ENCODE results near the gene ZNF841.
"Not testable (repeated sequence)": the region's sequence is repeated elsewhere in the genome, so short reads cannot be mapped to it uniquely, and the experiment has no call there.

The ZNF841 gene

DNA sequence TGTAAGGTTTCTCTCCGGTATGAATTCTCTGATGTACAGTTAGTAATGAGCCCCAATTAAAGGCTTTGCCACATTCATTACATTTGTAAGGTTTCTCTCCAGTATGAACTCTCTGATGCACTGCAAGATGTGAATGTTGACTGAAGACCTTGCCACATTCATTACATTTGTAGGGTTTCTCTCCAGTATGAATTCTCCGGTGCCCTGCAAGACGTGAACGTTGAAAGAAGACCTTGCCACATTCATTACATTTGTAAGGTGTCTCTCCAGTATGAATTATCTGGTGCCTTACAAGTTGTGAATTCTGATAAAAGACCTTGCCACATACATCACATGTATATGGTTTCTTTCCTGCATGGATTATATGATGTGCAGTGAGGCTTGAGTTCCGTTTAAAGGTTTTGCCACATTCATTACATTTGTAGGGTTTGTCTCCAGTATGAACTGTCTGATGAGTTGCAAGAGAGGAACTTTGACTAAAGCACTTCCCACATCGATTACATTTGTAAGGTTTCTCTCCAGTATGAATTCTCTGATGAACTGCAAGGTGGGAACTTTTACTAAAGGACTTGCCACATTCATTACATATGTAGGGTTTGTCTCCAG, 29.2 kb downstream of the ZNF841 start:
- no peak overlapping the region for H3K27ac ChIP-seq
- no peak for TF ChIP-seq CTCF (conservative IDR thresholded peaks at IDR 0.05)
- no peak for TF ChIP-seq ZFX (IDR thresholded peaks at IDR 0.05)

DNA sequence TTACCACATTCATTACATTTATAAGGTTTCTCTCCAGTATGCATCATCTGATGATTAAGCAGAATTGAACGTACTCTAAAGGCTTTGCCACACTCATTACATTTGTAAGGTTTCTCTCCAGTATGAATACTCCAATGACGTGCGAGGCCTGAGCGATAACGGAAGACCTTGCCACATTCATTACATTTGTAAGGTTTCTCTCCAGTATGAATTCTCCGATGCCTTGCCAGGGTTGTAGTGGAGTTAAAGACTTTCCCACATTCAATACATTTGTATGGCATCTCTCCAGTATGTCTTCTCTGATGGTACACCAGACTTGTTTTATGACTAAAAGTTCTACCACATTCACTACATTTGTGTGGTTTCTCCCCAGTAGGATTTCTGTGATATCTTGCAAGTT, 30.2 kb downstream of the ZNF841 start:
- TF ChIP-seq ZFX (IDR thresholded peaks at IDR 0.05) = no peak
- TF ChIP-seq CTCF (conservative IDR thresholded peaks at IDR 0.05) = no peak
- H3K27ac ChIP-seq = no peak overlapping the region

DNA sequence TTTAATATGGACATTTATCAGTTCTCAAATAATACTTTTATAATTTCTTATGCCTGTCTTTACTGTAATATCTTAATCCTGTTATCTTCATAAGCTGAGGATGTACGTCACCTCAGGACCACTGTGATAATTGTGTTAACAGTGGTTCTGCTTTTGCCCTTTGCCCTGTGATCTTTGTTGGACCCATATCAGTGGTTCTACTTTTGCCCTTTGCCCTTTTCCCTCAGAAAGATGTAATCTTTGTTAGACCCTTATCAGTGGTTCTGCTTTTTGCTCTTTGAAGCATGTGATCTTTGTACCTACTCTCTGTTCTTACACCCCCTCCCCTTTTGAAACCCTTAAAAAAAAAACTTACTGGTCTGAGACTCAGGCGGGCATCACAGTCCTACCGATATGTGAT, 39.1 kb downstream of the ZNF841 start:
- H3K27ac ChIP-seq = not testable (repeated sequence)

DNA sequence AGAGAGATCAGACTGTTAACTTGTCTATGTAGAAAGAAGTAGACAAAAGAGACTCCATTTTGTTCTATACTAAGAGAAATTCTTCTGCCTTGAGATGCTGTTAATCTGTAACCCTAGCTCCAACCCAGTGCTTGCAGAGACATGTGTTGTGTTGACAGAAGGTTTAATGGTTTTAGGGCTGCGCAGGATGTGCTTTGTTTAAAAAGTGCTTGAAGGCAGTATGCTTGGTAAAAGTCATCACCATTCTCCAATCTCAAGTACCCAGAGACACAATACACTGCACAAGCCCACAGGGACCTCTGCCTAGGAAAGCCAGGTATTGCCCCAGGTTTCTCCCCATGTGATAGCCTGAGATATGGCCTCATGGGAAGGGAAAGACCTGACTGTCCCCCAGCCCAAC, 43.8 kb downstream of the ZNF841 start:
- H3K27ac ChIP-seq = not testable (repeated sequence)

DNA sequence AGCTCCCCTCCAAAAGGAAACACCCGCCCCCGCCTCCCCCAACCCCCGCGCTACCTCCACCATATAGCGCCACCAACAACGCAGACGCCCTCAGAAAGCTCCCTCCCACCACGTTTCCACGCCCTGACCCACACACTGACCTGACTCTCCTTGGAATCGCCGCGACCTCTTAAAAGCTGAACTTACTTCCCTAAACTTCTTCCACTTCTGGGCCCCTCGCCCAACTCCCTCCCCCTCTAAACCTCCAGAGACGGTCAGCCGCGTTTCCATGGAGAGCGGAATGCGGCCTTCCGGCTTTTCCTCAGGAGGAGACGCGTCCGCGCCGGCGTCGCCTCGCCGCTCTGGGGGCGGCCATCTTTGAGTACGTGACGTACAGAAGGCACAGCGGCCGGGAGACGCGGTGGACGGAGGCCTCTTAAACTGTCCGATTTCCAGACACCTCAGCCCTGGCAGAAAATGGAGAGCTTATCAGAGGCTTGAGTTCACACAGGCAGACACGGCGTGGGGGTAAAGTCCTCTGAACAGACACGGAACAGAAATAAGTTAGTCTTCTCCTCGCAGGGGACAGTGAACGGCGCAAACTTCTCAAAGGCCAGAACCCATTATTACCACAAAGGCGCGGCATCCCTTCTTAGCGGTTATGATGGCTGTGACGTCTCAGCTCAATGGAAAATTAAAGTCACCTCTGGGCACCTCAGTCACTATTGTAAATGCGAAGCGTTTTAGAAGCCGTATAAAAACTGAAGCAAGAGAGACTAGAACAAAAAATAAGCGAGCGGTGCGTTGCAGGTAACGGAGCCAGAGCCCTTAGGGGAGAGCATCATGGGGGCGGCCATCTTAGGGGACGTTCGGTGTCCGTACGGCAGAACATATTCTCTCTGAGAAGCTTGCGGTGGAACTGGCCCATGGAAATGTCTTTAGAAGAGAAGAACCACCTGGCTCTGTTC, 46.7 kb downstream of the ZNF841 start, which contains the start of gene ZNF432:
ZNF432 (minus strand) TSS at position 284 of the 947 bp plus-strand sequence. CDS start 1,970 bp downstream, outside the sequence.
- peak; percentile 87 for TF ChIP-seq ZFX (IDR thresholded peaks at IDR 0.05)
- no peak; the same call in 1 of the 2 replicates for TF ChIP-seq CTCF (conservative IDR thresholded peaks at IDR 0.05)

GRCh38 chr19:52039169-52039568, 56.4 kb downstream of the ZNF841 start:
- no peak overlapping the region for H3K27ac ChIP-seq
- no peak for TF ChIP-seq ZFX (IDR thresholded peaks at IDR 0.05)
- TF ChIP-seq CTCF (conservative IDR thresholded peaks at IDR 0.05) = no peak

More for the DNA sequence above, 46.7 kb downstream of the ZNF841 start, which contains the start of gene ZNF432:
- H3K27ac ChIP-seq = peak within 1 kb of the TSS; percentile 73

- TF ChIP-seq CTCF (conservative IDR thresholded peaks at IDR 0.05) = no peak
- TF ChIP-seq ZFX (IDR thresholded peaks at IDR 0.05) = no peak
- no peak overlapping the region for H3K27ac ChIP-seq
Observed at GRCh38 chr19:52034051-52034728, 61.4 kb downstream of the ZNF841 start.

GRCh38 chr19:52028780-52029123, 66.8 kb downstream of the ZNF841 start:
- H3K27ac ChIP-seq = peak overlapping the region; percentile 77
- TF ChIP-seq CTCF (conservative IDR thresholded peaks at IDR 0.05) (no peak), ZFX (IDR thresholded peaks at IDR 0.05) (no peak)

All from C4-2B (cell line).